GM12872 (cell line): ENCODE results near the gene DHCR7.

ENCODE experiments used
- CTCF ChIP-seq: IDR thresholded peaks from 3 replicates; pipeline ENCODE4 v1.5.1; 2011; ENCODE audit warnings: low read depth, mild to moderate bottlenecking, low read length, moderate library complexity; ENCODE audit not compliant: insufficient read depth

Gene DHCR7

GRCh38 chr11:71476926-71477640 is 28.9 kb upstream of the DHCR7 start:
- TF ChIP-seq CTCF: no peak

- TF ChIP-seq CTCF: no peak
Measured at GRCh38 chr11:71476031-71476430, 27.8 kb upstream of the DHCR7 start.

- TF ChIP-seq CTCF: no peak
Measured at GRCh38 chr11:71474771-71475483, 26.7 kb upstream of the DHCR7 start.

- TF ChIP-seq CTCF: no peak
Measured at GRCh38 chr11:71474141-71474770, 26.1 kb upstream of the DHCR7 start.

- no peak for TF ChIP-seq CTCF
Measured at GRCh38 chr11:71473793-71474080, 25.5 kb upstream of the DHCR7 start.

GRCh38 chr11:71472941-71473792 is 25.0 kb upstream of the DHCR7 start:
- no peak for TF ChIP-seq CTCF

GRCh38 chr11:71472357-71472885 is 24.2 kb upstream of the DHCR7 start:
- TF ChIP-seq CTCF: no peak
